ENCODE results near the gene BRD4.

Gene BRD4

DNA sequence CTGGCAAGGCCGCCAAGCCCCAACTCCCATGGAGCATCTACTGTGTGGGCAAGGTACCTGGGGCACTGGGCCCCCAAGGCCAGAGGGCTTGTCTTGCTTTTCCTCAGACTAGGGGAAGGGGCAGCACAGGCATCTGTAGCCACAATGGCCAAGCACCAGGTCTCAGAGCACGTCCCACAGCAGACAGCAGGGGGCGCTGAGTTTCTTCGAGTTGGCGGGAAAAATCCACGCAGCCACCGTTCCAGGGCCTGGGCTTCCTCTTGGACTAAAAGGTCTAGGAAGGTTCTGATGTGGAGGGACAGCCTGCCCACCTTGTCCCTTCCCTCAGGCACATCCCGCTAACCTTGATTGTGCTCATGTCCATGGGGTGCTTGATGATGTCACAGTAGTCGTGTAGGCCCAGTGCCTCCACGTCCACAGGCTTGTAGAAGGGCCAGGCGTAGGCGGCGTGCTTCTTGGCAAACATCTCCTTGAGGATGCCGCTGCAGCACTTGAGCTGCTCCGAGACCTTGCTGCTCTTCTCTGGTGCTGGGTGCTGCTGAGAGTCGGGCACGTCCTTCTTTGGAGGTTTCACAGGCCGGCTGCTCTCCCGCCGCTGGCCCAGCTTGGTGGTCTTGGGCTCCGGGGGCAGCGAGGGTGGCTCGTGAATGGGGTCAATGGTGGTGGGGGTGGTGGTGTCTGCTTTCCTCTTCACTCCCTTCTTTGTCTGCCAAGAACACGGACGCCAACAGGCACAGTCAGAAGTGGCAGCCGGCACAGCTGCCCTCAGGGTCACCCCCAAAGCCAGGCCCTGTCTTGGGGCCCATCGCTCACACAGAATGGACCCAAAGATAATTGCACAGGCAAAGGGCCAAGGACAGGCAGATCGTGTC, 68.0 kb downstream of the BRD4 start:
- peak; percentile 77 for DNase-seq

DNA sequence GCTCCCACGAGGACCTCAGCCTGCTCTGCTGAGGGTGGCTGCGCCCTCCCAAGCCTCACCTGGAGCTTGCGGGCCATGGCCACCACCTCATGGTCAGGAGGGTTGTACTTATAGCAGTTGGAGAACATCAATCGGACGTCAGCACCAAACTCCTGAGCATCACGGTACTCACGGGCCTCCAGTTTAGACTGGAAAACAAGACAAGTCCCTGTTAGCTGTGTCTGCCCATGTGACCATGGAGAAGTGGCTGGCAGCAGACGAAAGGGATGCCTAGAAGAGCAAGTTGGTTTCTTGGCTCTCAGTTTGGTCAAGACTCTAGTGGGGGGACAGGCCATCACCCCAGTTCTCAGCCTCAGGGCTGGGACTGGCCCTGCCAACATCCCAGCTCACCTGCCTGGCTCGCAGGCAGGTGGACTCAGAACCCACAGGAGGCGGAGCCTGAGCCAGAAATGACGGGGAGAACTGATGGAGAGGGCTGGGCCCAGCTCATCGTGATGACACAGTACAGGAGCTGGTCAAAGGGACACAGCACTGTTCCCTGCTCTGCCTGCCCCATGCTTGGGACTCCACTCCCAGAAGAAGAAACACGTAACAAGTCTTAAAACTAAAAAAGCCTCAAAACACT, 68.9 kb downstream of the BRD4 start:
- no peak for DNase-seq

DNA sequence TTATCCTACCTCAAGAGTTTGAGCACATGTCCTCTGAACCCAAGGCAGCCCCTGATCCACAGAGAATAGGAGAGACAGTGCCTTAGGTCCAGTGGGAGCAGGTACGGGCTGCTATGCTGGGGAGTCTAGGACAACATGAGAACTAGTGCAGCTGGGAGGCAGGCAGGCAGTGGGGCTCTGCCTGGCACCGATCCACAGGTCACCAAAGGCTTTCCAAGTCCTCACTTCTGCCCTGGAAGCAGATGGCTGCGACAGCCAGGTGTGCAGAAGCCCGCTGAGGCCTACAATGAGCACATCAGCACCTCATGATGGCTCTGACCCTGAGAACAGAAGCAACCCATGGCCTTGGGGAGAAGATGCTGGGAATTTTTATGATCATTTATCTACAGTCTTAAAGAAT, 70.3 kb downstream of the BRD4 start:
- no peak for DNase-seq

DNA sequence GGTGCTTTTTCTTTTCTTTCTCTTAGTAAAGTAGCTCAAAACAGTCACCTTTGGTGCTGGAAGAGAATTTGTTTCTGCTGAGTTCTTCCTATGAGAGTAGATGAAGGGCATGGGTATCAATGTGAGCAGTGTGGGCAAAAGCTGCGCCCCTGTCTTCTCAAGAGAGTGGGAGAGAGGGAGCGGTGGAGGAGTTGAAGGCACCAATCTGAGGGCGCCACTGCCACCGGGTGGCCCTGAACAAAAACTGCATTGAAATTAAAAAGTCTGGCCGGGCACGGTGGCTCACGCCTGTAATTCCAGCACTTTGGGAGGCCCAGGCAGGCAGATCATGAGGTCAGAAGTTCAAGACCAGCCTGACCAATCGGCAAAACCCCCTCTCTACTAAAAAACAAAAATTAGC, 71.4 kb downstream of the BRD4 start:
- peak; percentile 20 for DNase-seq

DNA sequence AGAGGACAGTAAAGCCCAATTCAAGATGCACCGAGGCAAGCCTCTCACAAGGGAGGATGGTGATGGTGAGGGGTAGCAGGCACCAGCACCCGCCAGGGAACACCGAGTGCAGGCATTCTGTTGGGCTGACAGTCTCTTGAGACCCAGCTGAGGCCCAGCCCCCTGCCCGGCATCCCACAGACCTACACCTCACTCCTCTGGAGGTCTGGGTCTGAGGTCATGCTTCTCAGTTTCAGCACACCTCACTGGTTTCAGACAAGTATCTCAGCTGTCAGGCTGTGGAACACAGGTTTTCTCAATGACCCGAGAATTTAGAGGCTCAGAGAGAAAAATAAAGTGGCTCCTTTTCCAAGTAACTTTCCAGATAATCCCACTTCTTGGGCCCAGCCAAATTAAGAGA, 72.4 kb downstream of the BRD4 start:
- no peak for DNase-seq

DNA sequence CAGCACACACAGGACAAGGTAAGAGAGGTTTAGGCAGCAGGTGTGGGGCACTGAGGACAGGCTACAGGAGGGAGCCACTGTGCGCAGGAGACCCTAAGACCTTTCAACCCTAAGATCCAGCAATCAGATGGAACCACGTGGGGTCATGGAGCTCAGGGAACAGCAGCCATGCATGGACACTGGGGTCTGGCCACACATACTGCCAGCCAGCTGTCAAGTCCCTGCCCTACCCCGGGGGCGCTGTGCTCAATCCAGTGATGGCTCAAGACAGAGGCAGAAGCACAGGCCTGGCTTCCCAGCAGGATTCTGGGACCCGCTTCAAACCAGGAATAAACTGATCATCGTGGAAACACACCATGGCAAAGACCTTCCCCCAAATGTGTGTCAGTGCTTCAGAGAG, 74.6 kb downstream of the BRD4 start:
- DNase-seq: no peak

DNA sequence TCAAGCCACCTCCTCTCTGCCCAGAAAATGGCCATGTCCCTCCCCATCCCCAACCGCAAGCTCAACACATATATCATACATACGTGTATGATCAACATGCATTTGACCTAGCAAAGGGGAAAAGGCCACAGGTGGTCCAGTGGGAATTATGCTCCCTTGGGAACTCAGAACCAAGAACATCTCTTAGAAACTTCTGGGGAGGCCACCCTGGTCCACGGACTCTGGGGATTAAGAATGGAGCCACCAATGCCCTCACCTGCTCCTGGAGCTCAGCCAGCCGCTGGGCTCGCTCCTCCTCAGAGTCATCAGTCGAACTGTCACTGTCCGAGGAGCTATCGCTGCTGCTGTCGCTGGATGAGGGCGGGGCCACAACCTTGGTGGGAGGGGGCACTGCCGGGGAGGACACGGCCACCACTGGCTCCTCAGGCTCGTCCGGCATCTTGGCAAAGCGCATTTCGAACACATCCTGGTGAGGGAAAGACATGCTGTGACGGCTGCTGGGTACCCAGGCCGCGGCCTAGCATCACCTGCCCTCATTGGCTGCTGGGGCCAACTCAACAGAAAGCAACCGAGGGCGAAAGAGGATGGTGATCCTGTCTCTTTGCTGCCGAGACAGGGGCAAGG, 75.5 kb downstream of the BRD4 start:
- DNase-seq: no peak

DNA sequence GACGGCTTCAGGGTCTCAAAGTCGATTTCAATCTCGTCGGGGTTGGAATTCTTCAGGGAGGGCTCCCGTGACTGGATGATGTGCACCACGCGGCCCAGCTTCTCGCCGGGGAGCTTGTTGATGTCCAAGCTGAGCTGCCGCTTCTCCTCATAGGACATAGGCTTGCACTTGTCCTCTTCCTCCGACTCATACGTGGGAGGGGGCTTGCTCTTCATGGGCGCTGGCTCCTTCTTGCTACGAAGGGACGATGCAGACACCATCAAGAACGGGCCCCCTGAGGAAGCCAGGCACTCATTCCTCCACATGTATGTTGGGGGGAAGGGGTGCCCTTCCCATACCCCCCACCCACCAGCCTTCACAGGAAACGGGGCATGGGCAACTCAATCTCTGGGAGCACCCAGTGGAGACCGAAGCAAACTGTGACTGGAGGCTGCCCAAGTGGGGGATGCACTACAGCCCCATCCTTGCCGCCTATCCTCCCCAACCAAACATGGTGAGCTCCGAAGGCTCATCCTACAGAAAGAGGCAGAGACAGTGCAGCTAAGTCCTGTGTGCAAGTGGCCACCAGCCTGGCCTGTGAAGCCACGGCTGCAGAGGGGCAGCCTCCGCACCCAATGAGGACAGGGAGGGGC, 76.9 kb downstream of the BRD4 start:
- DNase-seq: no peak

DNA sequence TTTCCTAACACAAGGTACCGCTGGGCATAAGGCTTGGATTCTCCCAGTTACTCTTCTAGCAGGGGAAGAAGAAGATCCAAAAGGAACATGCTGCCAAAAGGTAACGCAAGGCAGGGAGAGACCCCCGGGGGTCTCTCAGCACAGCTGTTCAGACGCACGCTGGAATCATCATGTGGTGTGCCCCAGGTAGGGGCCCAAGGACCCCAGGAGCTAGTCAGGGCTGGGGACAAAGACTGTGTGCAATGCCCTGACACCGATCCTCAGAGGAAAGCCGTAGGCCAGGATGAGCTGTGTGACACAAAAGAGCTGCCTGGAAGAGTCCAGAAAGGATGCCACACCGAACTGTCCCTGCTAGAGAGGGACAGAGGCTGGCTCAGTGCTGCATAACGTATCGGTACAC, 77.8 kb downstream of the BRD4 start:
- no peak for DNase-seq

DNA sequence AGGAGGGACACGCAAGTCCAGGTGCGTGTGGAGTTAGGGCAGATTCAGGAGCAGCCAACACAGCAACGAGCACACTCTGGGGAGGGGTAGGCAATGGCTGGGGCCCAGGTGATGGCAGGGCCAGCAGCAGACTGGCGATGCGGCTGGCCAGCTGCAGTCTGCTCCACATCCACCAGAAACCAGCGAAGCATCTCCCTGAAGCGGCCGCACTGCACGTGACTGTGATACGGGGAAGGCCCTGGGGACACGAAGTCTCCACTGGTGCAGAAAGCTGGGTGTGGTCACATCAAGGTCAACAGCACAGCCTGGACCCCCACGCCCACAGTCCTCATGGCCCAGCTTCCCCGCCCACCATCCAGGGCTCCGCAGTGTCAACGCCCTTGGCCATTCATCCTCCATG, 78.8 kb downstream of the BRD4 start:
- no peak for DNase-seq

DNA sequence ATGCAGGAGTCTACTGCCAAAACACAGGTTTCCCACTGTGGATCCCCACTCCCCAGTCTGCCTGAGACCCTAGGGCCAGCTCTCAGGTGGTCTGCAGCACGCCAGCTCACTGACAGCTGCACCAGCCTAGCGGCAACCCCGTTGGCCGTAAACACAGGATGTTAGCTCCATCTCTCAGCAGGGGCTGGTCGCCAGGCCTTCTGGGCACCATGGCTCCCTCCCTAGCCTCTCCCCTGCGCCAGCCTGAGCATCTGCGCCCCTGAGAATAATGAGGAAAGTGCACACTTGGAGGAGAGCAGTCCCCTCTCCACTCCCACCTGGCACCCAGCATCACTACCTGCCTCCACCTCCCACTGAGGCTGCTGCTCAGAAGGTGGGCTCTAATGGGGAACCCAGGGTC, 79.3 kb downstream of the BRD4 start:
- no peak for DNase-seq

DNA sequence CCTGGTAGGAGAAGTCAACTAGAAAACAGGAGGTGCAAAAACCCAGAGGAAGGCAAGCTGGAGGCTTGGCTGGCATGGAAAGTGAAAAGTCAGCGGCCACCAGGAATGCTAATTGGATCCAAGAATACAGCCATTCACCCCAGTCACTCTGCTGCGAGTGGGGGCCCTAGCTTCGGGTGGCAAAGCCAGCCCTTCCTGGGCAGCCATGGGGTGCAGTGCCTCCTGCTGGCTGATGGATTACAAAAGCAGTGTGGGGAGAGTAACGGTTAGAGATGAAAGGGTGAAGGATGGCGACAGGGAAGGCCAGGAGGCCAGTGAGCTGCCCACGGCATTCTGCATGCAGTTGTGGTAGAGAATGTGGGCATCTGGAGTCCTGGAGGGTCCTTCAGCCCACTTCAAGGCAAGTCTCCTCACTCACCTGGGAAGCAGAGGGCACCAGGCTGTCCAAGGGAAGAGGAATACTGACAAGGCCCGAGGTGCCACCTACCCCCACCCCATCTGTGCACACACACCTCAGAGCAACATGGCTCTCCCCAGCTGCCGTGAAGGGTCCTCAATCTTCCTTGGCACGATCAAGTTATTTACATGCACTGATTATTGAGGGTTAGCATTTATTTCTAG, 79.8 kb downstream of the BRD4 start:
- DNase-seq: no peak

DNA sequence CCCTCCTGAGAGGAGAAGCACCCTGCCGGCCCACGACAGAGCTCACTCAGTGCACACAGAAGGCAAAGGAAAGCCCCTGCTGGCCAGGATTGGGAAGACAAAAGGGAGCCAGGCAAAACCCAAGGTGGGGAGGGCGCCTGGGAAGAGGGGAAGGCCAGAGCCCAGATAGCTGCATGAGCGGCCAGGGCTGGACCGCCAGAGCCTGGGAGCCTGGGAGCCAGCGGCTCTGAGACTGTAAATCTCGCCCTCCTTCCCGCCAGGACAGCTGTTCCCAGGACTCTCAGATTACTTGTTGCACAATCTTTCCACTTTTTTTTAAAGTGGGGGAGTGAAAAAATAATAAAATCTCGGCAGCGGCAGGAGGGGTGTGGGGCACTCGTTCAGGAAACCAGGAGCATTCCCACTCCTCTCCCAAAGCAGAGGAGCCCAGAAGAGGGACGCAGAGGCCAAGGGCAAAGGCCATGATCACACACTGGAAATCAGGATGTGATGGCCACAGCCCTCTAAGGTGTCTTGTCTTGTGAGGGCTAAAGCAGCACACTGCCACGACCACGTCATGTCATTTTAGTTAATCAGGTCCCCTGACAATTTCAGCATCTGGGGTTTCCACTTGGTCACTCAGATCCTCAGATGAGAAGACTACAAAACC, 80.5 kb downstream of the BRD4 start:
- DNase-seq: no peak

DNA sequence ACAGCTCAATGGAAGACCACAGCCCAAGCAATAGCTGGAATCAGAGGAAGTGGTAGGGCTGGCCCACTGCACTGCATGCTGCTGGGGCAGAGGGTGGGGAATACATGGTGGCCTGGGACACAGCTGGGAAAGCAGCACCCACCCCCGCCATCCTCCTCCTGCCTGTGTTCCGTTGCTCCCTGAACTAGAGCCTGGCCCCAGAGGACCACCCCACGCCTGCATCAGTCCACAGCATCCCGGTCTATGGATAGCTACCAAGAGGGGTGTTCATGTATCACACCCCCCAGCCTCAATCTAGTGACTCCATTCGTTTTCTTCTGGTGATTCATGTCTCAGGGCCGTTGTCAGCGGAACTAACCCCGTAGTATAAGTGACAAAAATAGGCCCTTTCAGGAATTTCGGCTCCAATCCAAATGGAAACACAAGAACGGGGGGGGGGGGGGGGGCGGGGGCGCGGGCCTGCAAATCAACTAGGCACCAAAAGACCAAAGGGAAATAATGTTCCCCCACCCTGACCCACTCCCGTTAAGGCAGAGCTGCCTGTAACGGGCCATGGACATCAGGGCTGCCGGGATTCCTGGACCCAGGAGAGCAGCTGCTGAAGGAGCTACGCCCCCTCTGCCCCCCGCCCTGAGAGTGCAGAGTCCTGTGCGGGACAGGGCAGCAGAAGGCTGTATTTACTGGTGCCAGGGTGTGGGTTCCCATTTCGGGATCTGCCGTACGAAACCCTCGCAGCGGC, 81.2 kb downstream of the BRD4 start:
- DNase-seq: no peak

DNA sequence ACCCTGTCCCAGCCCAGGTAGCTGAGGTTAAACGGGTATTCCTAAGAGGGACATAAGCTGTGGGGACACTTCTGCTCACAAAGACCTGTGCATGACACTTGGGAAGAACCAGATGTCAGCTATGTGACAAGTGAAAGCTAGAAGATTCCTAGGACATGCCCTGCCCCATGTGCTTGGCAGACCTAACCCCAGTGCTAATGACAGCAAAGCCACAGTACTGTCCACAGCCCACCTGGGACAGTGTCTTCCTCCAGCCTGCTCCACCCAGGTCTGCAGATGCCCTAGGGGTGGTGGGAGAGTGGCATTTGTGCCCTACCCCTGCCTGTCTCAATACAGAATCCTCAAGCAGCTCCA, 81.7 kb downstream of the BRD4 start:
- no peak for DNase-seq

DNA sequence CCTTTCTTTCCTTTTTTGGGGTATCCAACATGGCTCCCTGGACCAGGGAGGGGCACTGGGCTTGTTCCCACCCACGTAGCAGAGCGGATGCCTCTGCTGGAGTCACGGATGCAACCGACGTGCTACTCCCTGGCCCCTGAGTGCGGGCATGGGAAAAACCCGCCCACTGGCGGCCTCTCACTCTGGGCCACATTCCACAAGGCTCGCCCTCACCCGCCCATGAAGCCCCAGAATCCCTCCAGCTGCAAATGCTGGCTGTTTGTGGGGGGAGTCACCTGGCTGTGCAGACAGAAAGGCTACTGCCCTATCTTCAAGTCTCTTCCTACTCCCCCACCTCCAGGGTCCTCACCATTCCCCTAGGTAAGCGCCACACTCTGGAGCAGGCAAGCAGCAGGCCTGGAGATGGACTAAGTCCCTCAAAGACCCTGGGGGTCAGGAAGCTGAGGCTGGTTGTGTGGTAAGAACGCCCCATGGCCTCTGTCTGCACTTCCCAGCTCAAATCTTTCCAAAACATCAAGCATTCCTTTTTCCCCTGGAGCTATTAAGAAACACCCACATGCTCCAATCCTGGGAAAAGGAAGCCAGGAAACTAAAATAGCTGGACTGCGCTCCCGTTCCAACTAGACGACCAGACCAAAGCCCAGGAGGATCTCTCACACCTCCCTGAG, 82.2 kb downstream of the BRD4 start:
- DNase-seq: no peak

DNA sequence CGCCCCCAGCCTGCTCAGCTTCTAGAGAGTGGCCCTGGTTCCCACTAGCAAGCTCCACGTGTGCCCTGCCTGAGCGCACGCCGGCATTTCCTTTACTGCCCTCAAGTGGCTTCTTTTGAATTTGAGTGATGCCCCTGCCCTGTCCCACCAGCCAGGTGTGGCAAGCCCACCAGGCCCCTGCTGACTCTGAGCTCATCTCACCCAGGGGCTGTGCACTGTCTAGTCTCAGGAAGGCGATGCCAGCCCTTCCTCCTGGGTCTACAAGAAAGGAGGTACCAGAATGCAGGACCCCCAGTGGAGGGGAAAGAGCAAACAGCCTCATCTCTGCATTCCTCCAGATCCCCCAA, 82.8 kb downstream of the BRD4 start:
- no peak for DNase-seq

DNA sequence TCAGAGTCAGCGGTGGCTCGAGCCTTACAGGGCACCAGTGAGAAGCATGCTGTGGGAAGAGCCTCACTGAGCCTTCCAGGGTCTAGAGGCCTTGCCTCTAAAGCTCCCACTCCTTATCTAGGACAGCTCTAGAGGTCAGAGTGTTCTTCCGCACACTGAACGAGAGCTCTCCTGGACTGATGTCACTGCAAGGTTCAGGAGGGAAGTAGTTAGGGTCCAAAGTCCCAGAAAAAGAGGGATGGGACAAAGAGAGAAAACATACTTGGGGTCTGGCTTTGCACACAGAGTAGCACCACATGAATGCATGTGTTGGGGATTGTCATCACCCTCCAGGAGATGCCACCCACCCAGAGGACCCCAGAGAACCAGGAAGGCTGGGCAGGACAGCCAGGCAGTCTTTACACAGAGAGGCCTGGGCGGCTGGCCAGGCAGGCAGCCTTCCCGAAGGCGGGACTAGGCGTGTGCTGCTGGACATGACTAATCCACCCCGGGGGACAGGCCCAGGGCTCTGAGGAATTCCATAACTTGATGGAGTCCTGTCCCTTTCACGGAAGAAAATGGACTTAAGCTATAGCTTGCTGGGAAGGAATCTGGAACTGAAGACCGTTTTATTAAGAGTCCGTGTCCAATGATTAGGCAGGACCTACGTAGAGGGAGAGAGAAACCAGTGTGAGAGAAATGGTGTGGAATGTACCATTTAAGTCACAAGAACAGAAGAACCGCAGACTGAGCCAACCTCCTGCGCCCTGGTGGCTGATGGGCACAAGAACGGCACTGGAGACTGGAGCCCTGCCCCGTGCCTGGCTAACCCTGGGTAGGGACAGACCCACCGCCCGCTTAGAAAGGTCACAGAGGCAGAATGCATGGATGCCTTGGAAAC, 83.5 kb downstream of the BRD4 start:
- no peak for DNase-seq

DNA sequence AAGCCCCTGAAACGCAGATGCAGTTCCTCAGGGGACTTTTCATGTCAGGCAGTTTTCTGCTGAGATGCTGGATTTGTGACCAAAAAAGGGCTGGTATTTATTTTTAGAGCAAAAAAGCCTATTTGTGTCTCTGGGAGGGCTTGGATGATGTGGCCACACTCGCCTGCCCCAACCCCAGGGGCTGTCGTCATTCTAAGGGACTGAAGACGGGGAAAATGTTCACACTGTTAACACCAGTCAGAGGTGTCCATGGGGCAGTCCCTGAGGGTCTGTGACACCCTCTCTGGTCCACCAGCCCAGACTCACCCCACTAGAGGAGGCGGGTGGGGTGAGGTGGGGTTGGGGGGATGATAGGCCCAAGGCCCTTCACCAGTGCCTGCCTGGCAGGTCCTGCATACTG, 84.2 kb downstream of the BRD4 start:
- no peak for DNase-seq
